Fibroblast of the aortic adventitia (primary cell): ENCODE measurements around the gene TMEM250. TPM values are rescaled to one million over a fixed set of nuclear protein-coding genes. Genes with fewer than 3 reads are reported as not detected.

ENCODE experiments used
- DNase-seq: peaks from one replicate; pipeline ENCODE4 v3.0.0-alpha.2; 2010; ENCODE audit warnings: low read depth
- H3K4me3 ChIP-seq: 2 replicates; pipeline ENCODE4 v1.5.1; 2011; ENCODE audit warnings: low read depth, mild to moderate bottlenecking, control low read depth, low read length, moderate library complexity
- total RNA-seq: library from RNA; depleted of rRNA; stranded (reverse); fragments of >200 nt; gene quantifications from 2 replicates; pipeline ENCODE4 v1.2.3, GENCODE V29; 2012; ENCODE audit warnings: low replicate concordance
- TF ChIP-seq, protein P1 (sequence below): IDR thresholded peaks from 2 replicates; pipeline ENCODE4 v1.5.1; 2011; ENCODE audit warnings: mild to moderate bottlenecking, low read length, control low read depth, inconsistent platforms; ENCODE audit not compliant: insufficient read depth

The TMEM250 gene
- total RNA-seq, 1 donor: 46.1 TPM

DNA sequence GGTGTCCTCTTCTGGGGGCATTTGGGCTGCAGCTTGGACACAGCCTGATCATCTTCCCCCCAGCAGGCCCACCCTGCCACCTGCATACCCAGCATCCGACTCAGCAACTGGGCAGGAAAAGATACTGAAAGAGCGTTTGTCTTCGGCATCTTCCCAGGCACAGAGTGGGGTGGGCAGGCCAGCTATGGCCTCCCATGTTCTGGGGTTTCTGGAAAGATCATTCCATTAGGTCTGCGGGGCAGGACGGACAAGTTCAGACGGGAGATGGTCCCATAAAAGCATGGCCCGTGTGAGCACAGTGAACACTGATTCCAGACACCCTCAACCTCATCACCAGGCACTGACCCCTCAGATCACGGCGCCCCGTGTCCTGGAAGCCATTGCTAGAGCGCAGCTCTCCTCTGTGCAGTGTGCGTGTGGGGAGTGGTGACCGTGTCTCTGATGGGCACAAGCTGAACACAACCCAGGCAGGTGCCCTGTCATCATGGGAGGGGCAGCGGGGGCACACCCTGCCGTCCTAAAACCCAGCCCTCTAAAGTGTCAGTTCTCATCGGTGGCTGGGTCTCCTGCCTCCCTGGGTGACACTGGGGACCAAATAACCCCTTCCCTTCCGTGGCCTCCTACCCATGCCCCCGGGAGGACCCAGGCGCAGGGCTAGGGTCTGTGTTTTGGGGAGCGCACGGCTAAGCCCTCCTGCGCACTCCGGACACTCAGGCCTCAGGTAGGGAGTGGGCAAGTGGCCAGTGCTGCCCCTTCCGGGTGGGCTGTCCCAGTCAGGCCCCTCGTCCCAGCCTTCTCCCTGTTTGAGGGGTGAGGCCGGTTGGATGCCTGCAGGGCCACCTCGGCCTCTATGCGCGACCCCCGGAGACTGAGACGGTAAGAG lies 13.2 kb upstream of the TMEM250 start:
- DNase-seq: no peak
- no peak overlapping the region for H3K4me3 ChIP-seq
- TF ChIP-seq, protein P1, sequence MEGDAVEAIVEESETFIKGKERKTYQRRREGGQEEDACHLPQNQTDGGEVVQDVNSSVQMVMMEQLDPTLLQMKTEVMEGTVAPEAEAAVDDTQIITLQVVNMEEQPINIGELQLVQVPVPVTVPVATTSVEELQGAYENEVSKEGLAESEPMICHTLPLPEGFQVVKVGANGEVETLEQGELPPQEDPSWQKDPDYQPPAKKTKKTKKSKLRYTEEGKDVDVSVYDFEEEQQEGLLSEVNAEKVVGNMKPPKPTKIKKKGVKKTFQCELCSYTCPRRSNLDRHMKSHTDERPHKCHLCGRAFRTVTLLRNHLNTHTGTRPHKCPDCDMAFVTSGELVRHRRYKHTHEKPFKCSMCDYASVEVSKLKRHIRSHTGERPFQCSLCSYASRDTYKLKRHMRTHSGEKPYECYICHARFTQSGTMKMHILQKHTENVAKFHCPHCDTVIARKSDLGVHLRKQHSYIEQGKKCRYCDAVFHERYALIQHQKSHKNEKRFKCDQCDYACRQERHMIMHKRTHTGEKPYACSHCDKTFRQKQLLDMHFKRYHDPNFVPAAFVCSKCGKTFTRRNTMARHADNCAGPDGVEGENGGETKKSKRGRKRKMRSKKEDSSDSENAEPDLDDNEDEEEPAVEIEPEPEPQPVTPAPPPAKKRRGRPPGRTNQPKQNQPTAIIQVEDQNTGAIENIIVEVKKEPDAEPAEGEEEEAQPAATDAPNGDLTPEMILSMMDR: no peak

DNA sequence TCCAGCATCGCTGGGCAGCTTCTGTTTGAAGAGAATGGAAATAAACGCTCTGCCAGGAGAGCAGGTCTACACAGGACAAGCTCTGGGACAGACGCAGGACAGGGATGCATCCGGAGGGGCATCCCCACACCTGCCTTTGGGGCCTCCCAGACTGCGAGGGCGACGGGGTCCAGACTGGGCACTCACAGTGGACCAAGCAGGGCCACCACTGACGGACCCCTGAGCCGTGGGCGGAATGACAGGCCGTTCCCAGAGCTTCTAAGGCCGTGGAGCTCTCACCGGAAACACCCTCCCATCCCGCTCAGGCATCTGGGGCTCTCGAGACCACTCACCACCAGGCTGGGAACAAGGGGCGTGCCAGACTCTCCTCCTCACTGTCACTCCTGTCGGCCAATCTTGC lies 10.5 kb upstream of the TMEM250 start:
- DNase-seq: no peak
- no peak overlapping the region for H3K4me3 ChIP-seq
- TF ChIP-seq, protein P1: no peak

DNA sequence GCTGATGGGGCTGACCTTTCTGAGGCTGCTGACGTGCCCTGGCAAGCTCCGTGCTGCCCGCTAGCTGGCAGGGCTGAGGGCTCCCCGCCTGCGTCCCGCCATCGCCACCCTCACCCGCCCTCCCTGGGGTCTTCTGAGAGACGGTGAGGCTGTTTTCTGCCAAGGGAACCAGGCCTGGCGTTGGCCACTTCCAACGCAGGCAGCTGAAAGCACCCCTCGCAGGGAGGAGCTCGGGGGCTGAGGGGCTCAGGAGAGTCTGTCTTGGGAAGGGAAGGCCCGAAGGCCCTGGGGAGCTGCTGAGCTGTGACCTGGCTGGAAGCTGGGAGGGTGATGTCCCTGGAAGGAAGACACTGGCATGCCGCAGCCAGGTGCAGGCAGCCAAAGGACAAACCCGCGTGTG lies 9.8 kb upstream of the TMEM250 start:
- H3K4me3 ChIP-seq: no peak overlapping the region
- DNase-seq: no peak
- TF ChIP-seq, protein P1: no peak

DNA sequence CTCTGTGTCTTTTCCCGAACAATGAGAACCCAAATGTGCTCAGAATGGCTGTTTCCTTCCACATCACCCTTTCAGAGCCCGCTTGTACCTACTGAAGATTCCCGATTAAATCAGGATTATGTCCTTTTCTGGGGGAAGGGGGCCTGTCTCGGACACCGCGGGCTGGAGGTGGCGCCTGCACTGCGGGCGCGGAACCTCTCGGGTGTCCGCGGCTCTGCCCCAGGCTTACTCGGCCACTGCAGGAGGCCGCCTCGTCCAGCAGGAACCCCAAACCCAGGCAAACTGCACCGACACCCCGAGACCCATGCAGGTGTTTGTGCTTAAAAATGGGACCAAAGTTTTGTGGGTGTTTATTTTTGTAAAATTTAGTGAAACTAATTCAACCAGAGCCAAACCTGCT lies 8.6 kb upstream of the TMEM250 start:
- no peak overlapping the region for H3K4me3 ChIP-seq
- no peak for DNase-seq
- TF ChIP-seq, protein P1: no peak

DNA sequence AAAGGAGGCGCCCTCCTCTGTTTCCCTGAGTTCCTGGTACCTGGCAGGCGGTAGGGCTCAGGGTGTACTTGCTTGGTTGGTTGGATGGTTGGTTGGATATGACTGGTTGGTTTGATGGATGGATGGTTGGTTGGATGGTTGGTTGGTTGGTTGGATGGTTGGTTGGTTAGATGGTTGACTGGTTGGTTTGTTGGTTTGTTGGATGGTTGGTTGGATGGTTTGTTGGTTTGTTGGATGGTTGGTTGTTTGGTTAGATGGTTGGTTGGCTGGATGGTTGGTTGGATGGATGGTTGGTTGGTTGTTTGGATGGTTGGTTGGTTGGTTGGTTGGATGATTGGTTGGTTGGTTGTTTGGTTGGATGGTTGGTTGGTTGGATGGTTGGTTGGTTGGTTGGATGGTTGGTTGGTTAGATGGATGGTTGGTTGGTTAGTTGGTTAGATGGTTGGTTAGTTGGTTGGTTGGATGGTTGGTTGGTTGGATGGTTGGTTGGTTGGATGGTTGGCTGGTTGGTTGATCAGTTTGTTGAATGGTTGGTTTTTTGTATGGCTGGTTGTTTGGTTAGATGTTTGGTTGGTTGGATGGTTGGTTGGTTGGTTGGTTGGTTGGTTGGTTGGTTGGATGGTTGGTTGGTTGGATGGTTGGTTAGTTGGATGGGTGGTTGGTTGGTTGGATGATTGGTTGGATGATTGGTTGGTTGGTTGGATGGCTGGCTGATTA lies 6.5 kb upstream of the TMEM250 start:
- TF ChIP-seq, protein P1: no peak

DNA sequence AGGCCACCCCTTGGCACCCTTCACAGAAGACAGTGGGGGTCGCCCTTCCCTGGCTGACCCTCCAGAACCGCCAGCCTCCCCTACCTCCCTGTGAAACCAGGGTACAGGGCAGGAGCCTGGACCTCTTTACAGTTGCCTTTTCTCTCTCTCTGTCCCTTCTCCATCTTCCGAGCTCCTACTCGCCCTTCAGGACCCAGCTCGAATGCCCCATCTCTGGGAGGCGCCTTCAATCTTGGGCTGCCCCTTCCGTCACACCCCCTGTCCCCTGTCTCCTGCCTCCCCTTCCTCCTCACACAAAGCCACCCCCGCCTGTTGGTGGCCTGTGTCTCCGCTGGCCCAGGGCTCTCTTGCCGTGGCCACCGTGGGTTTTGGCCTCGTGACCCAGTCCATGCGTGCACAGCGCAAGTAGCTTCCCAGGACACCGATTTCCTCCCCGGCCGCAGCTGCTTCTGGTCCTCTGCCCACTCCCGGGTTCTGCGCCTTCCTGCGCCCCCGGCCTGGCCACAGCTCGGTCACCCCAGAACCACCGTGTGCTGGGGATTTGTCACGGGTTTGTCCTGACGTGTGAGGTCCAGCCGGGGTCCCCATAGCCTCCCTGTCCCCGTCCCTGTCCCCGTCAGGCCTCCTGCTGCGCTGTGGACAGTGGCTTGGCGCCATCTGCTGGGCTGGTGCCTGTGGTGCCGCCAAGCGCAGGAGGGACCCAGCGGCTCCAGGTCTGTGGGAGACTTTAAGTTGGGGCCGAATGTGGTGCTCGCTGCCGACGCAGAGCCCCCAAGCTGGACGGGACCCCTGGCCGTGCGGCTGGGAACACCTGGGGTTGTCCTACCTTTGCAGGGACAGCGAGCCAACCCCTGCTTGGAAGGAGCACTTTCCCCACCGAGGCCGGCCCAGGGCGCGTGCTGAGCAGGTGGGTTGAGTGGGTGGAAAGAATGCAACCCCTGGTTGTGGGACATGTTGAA lies 4.0 kb upstream of the TMEM250 start:
- H3K4me3 ChIP-seq: peak overlapping the region; percentile 37
- TF ChIP-seq, protein P1: peak; percentile 98
- DNase-seq: peak; percentile 49

More for the DNA sequence above, 6.5 kb upstream of the TMEM250 start:
- no peak for DNase-seq
- H3K4me3 ChIP-seq: no peak overlapping the region
